Liver (tissue), 9 donors: ENCODE data around the gene BBS4. TPM values are rescaled to one million over a fixed set of nuclear protein-coding genes. Genes with fewer than 3 reads are reported as not detected.
"Not testable (repeated sequence)": the region's sequence is repeated elsewhere in the genome, so short reads cannot be mapped to it uniquely, and the experiment has no call there.

ENCODE experiments used
- DNase-seq: peaks from one replicate; pipeline ENCODE4 v3.0.0-alpha.2; 2017; ENCODE audit warnings: low spot score
- H3K27ac ChIP-seq, 2 donors: one replicate each; pipeline ENCODE4 v1.7.0; 2013; ENCODE audit warnings: inconsistent platforms in 2 of 2, low read length in 2 of 2, control low read depth in 1 of 2, low read depth in 1 of 2, mild to moderate bottlenecking in 1 of 2
- H3K27me3 ChIP-seq, 4 donors: one replicate each; pipeline versions ENCODE4 v1.6.1 to v1.7.0; 2013; ENCODE audit warnings: low read length in 3 of 4, inconsistent platforms in 1 of 4, mild to moderate bottlenecking in 1 of 4, moderate library complexity in 1 of 4; ENCODE audit not compliant: control insufficient read depth in 4 of 4, insufficient read depth in 4 of 4
- H3K36me3 ChIP-seq, 4 donors: one replicate each; pipeline versions ENCODE4 v1.6.1 to v1.7.0; 2013; ENCODE audit warnings: low read length in 3 of 4, mild to moderate bottlenecking in 3 of 4, low read depth in 1 of 4, moderate library complexity in 1 of 4; ENCODE audit not compliant: control insufficient read depth in 4 of 4, insufficient read depth in 3 of 4
- H3K4me1 ChIP-seq, 4 donors: one replicate each; pipeline versions ENCODE4 v1.6.1 to v1.7.0; 2013; ENCODE audit warnings: low read length in 3 of 4, mild to moderate bottlenecking in 3 of 4, moderate library complexity in 1 of 4; ENCODE audit not compliant: control insufficient read depth in 4 of 4, insufficient read depth in 4 of 4
- H3K4me3 ChIP-seq, 3 donors: one replicate each; pipeline versions ENCODE4 v1.6.1 to v1.7.0; 2013; ENCODE audit warnings: low read length in 3 of 3, control low read depth in 1 of 3, low read depth in 1 of 3, mild to moderate bottlenecking in 1 of 3
- H3K9ac ChIP-seq, 2 donors: one replicate each; pipeline ENCODE4 v1.7.0; 2013; ENCODE audit warnings: low read length in 2 of 2, mild to moderate bottlenecking in 2 of 2, moderate library complexity in 2 of 2, control low read depth in 1 of 2, low read depth in 1 of 2
- H3K9me3 ChIP-seq, 4 donors: one replicate each; pipeline versions ENCODE4 v1.6.1 to v1.7.0; 2013; ENCODE audit warnings: low read length in 3 of 4; ENCODE audit not compliant: control insufficient read depth in 4 of 4
- ATF3 ChIP-seq: IDR thresholded peaks from 2 replicates; pipeline ENCODE4 v1.6.1; 2016; ENCODE audit warnings: antibody characterized with exemption
- CTCF ChIP-seq: fragments of 150-350 bp; IDR thresholded peaks from 2 replicates; pipeline ENCODE4 v1.5.1; 2017; ENCODE audit warnings: improper control_type of control experiment, low read depth, low read length; ENCODE audit not compliant: missing input control
- EGR1 ChIP-seq, 2 donors: IDR thresholded peaks; 2 replicates each; pipeline ENCODE4 v1.6.1; 2016 to 2018; ENCODE audit warnings: antibody characterized with exemption in 2 of 2, low read depth in 2 of 2
- FOXA2 ChIP-seq: IDR thresholded peaks from 2 replicates; pipeline ENCODE4 v1.6.1; 2016; ENCODE audit warnings: antibody characterized with exemption
- GABPA ChIP-seq, 2 donors: IDR thresholded peaks in 1 of 2; conservative IDR thresholded peaks in 1 of 2; 2 replicates each; pipeline ENCODE4 v1.6.1; 2016; ENCODE audit warnings: antibody characterized with exemption in 2 of 2, mild to moderate bottlenecking in 1 of 2, moderate library complexity in 1 of 2
- HNF4A ChIP-seq, 2 donors: conservative IDR thresholded peaks; 2 replicates each; pipeline ENCODE4 v1.6.1; 2016; ENCODE audit warnings: antibody characterized with exemption in 2 of 2, mild to moderate bottlenecking in 2 of 2
- HNF4G ChIP-seq: IDR thresholded peaks from 2 replicates; pipeline ENCODE4 v1.6.1; 2016; ENCODE audit warnings: antibody characterized with exemption
- NR2F2 ChIP-seq: IDR thresholded peaks from 2 replicates; pipeline ENCODE4 v1.6.1; 2016; ENCODE audit warnings: antibody characterized with exemption
- RAD21 ChIP-seq, 2 donors: IDR thresholded peaks; 2 replicates each; pipeline ENCODE4 v1.6.1; 2016; ENCODE audit warnings: antibody characterized with exemption in 2 of 2, mild to moderate bottlenecking in 2 of 2
- RXRA ChIP-seq, 2 donors: IDR thresholded peaks; 2 replicates each; pipeline ENCODE4 v1.6.1; 2017 to 2018; ENCODE audit warnings: antibody characterized with exemption in 2 of 2, mild to moderate bottlenecking in 1 of 2
- SP1 ChIP-seq: IDR thresholded peaks from 2 replicates; pipeline ENCODE4 v1.6.1; 2018; ENCODE audit warnings: antibody characterized with exemption, mild to moderate bottlenecking
- TAF1 ChIP-seq: conservative IDR thresholded peaks from 2 replicates; pipeline ENCODE4 v1.6.1; 2016; ENCODE audit warnings: antibody characterized with exemption, mild to moderate bottlenecking
- YY1 ChIP-seq: IDR thresholded peaks from 2 replicates; pipeline ENCODE4 v1.6.1; 2016; ENCODE audit warnings: antibody characterized with exemption, mild to moderate bottlenecking
- ZBTB33 ChIP-seq: IDR thresholded peaks from 2 replicates; pipeline ENCODE4 v1.6.1; 2016; ENCODE audit warnings: antibody characterized with exemption
- WGBS: extraction: QIAGEN DNeasy Blood & Tissue Kit; methylation state at CpG from one replicate; pipeline ENCODE4 v1.1.7; 2013; 5-methylcytosine and 5-hydroxymethylcytosine counted together
- polyA plus RNA-seq, 2 donors: library from polyadenylated mRNA; stranded (reverse) in 1 of 2; unstranded in 1 of 2; fragments of 200-250 nt in 1 of 2; fragments of >200 nt in 1 of 2; fragmentation: Nextera tagmentation in 1 of 2; extraction: Ambion mirVana in 1 of 2; gene quantifications; one replicate each; pipeline versions ENCODE4 v1.2.1 to v1.2.3, GENCODE V29; 2013 to 2015
- total RNA-seq, 2 donors: library from RNA; depleted of rRNA; stranded (reverse); fragments of >200 nt; gene quantifications; one replicate each; pipeline ENCODE4 v1.2.3, GENCODE V29; 2014
- TF ChIP-seq, protein P1 (sequence below): IDR thresholded peaks from 2 replicates; pipeline ENCODE4 v1.6.1; 2016; ENCODE audit warnings: antibody characterized with exemption
- donor health status: healthy.
- donor health status: healthy.
- donor health status: healthy.
- donor health status: healthy.
- donor health status: healthy.

BBS4 gene
- total and polyA plus RNA-seq, 4 donors: 4.8 to 16.0 (median 8.3) TPM

GRCh38 chr15:72706266-72706665 lies 20.3 kb downstream of the BBS4 start:
- Histone ChIP-seq H3K4me3 (no peak overlapping the region), H3K4me1 (no peaks in the 10 kb centered on the region), H3K9ac (no peak overlapping the region), H3K36me3 (peaks cover 0 to 2% (median 0%) of the 10 kb centered on the region in 4 donors), H3K27me3 (no peaks in the 10 kb centered on the region), H3K9me3 (no peaks in the 10 kb centered on the region), H3K27ac (no peak overlapping the region)
- TF ChIP-seq NR2F2 (no peak), YY1 (no peak), CTCF (no peak), RXRA (IDR thresholded peaks at IDR 0.05) (no peak), HNF4G (no peak), GABPA (IDR thresholded peaks at IDR 0.05 in 1 of 2, conservative IDR thresholded peaks at IDR 0.05 in 1 of 2) (no peak), FOXA2 (no peak), ZBTB33 (no peak), TAF1 (no peak), SP1 (no peak), HNF4A (conservative IDR thresholded peaks at IDR 0.05) (no peak), EGR1 (IDR thresholded peaks at IDR 0.05; ENCODE audit: low read depth in 2 of 2) (no peak), RAD21 (IDR thresholded peaks at IDR 0.05) (no peak), ATF3 (no peak)
- TF ChIP-seq, protein P1, sequence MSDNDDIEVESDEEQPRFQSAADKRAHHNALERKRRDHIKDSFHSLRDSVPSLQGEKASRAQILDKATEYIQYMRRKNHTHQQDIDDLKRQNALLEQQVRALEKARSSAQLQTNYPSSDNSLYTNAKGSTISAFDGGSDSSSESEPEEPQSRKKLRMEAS: no peak
- 98% methylated on average over 11 of the region's 11 CpGs for whole genome bisulfite sequencing
- DNase-seq: no peak

GRCh38 chr15:72708551-72709303 lies 22.7 kb downstream of the BBS4 start:
- H3K9me3 ChIP-seq, H3K4me1 ChIP-seq, DNase-seq, H3K27ac ChIP-seq, H3K27me3 ChIP-seq, H3K9ac ChIP-seq, H3K4me3 ChIP-seq: not testable (repeated sequence)
- peaks cover 0 to 16% (median 10%) of the 10 kb centered on the region in 4 donors for H3K36me3 ChIP-seq
- WGBS: 92% methylated on average over 8 of the region's 8 CpGs
